ENCODE data around the gene SULT1C3.

The SULT1C3 gene

DNA sequence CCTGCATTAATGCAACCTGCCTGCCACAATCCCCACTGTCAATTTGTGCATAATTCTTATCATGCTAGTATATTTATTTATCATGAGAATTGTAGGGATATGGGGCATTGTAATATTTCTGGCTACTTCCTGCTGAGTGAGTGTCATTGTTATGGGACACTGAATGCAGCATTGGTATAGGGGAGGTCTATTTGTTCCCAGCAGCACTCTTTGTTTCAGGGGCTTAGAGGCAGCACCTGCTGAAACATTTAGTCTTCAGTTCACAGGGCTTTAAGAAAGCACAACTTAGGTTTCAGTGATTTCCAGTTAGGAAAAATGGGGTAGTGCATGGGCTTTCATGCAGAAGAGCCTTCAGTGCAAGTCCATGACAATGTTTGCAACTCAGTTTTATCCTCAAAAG, 23.6 kb downstream of the SULT1C3 start:
- no peak overlapping the region for H3K4ac ChIP-seq (ENCODE audit: low read length)
- no peak overlapping the region for H4K91ac ChIP-seq (ENCODE audit: low read depth, low read length, poor library complexity)
- DNase-seq (ENCODE audit: low spot score), result no peak
- H2BK120ac ChIP-seq (ENCODE audit: low read depth, low read length), result no peak overlapping the region
- H3K14ac ChIP-seq (ENCODE audit: low read length), result no peak overlapping the region
- no peak overlapping the region for H2BK15ac ChIP-seq (ENCODE audit: low read length)
- H2BK12ac ChIP-seq (ENCODE audit: low read length), result no peak overlapping the region
- no peak overlapping the region for H4K8ac ChIP-seq (ENCODE audit: low read depth, low read length)
- H3K79me1 ChIP-seq (ENCODE audit: low read depth, low read length), result no peaks in the 10 kb centered on the region
- H3K9ac ChIP-seq (ENCODE audit: low read depth, low read length, poor library complexity), result no peak overlapping the region
- H2AK5ac ChIP-seq (ENCODE audit: low read depth, low read length), result no peak overlapping the region
- H3K4me3 ChIP-seq (ENCODE audit: low read length in 2 of 2), result no peak overlapping the region
- peaks cover 0 to 3% of the 10 kb centered on the region in 2 donors for H3K9me3 ChIP-seq (replicated peaks in 1 of 2; ENCODE audit: control insufficient read depth in 2 of 2, insufficient read depth in 1 of 2, low read depth in 1 of 2, low read length in 2 of 2)
- H2BK5ac ChIP-seq (ENCODE audit: low read length), result no peak overlapping the region
- H3K4me2 ChIP-seq (ENCODE audit: insufficient read depth, low read length, poor library complexity, severe bottlenecking), result no peak overlapping the region
- H3K27ac ChIP-seq (replicated peaks; ENCODE audit: low read length), result no peak overlapping the region
- no peaks in the 10 kb centered on the region for H3K36me3 ChIP-seq (replicated peaks in 1 of 2; ENCODE audit: control insufficient read depth in 2 of 2, insufficient read depth in 2 of 2, low read length in 2 of 2)
- no peaks in the 10 kb centered on the region for H3K27me3 ChIP-seq (ENCODE audit: control insufficient read depth in 3 of 3, insufficient read depth in 3 of 3, low read depth in 1 of 3, low read length in 3 of 3)
- no peaks in the 10 kb centered on the region for H3K4me1 ChIP-seq (ENCODE audit: control insufficient read depth in 2 of 2, insufficient read depth in 1 of 2, low read depth in 1 of 2, low read length in 2 of 2)
- H2AFZ ChIP-seq (ENCODE audit: low read length), result no peak overlapping the region
- H3K18ac ChIP-seq (ENCODE audit: low read length), result no peak overlapping the region
- no peak overlapping the region for H3K23ac ChIP-seq (ENCODE audit: low read depth, low read length, poor library complexity)

DNA sequence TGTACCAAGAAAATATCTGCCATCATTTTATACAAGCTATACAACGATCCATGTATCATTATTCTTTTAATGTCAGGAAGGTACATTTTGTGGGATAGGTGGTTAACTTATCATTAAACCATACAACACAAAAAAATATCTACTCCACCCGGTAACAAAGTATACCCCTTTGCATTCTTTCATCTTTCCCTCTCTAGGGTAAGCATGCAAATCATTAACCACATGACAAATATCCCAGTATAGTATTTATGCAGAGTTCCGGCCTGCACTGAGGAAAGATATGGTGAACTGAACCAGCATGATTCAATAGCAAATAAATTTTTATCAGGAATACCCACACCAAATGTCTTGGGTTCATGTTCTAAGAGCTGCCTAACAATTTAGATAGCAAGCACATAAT, 26.4 kb downstream of the SULT1C3 start:
- Histone ChIP-seq H3K23ac (ENCODE audit: low read depth, low read length, poor library complexity) (no peak overlapping the region), H4K91ac (ENCODE audit: low read depth, low read length, poor library complexity) (no peak overlapping the region), H2BK15ac (ENCODE audit: low read length) (no peak overlapping the region), H3K14ac (ENCODE audit: low read length) (no peak overlapping the region), H2AFZ (ENCODE audit: low read length) (no peak overlapping the region), H4K8ac (ENCODE audit: low read depth, low read length) (no peak overlapping the region), H2AK5ac (ENCODE audit: low read depth, low read length) (no peak overlapping the region), H3K9me3 (replicated peaks in 1 of 2; ENCODE audit: control insufficient read depth in 2 of 2, insufficient read depth in 1 of 2, low read depth in 1 of 2, low read length in 2 of 2) (peaks cover 0 to 3% of the 10 kb centered on the region in 2 donors), H3K9ac (ENCODE audit: low read depth, low read length, poor library complexity) (no peak overlapping the region), H3K4ac (ENCODE audit: low read length) (no peak overlapping the region), H3K36me3 (replicated peaks in 1 of 2; ENCODE audit: control insufficient read depth in 2 of 2, insufficient read depth in 2 of 2, low read length in 2 of 2) (no peaks in the 10 kb centered on the region), H3K27me3 (ENCODE audit: control insufficient read depth in 3 of 3, insufficient read depth in 3 of 3, low read depth in 1 of 3, low read length in 3 of 3) (no peaks in the 10 kb centered on the region), H3K27ac (replicated peaks; ENCODE audit: low read length) (no peak overlapping the region), H2BK120ac (ENCODE audit: low read depth, low read length) (no peak overlapping the region), H2BK5ac (ENCODE audit: low read length) (no peak overlapping the region), H2BK12ac (ENCODE audit: low read length) (no peak overlapping the region), H3K4me2 (ENCODE audit: insufficient read depth, low read length, poor library complexity, severe bottlenecking) (no peak overlapping the region), H3K18ac (ENCODE audit: low read length) (no peak overlapping the region), H3K4me1 (ENCODE audit: control insufficient read depth in 2 of 2, insufficient read depth in 1 of 2, low read depth in 1 of 2, low read length in 2 of 2) (no peaks in the 10 kb centered on the region), H3K4me3 (ENCODE audit: low read length in 2 of 2) (no peak overlapping the region), H3K79me1 (ENCODE audit: low read depth, low read length) (no peaks in the 10 kb centered on the region)
- DNase-seq (ENCODE audit: low spot score), result no peak
- WGBS, 2 donors (ENCODE audit: extremely low coverage in 2 of 2, insufficient read length in 2 of 2, insufficient replicate concordance in 1 of 2), result no CpG with 5 or more reads among the region's 3 CpGs

- Histone ChIP-seq H2AFZ (ENCODE audit: low read length) (no peak overlapping the region), H3K4ac (ENCODE audit: low read length) (no peak overlapping the region), H2BK5ac (ENCODE audit: low read length) (no peak overlapping the region), H3K36me3 (replicated peaks in 1 of 2; ENCODE audit: control insufficient read depth in 2 of 2, insufficient read depth in 2 of 2, low read length in 2 of 2) (no peaks in the 10 kb centered on the region), H3K23ac (ENCODE audit: low read depth, low read length, poor library complexity) (no peak overlapping the region), H3K9ac (ENCODE audit: low read depth, low read length, poor library complexity) (no peak overlapping the region), H3K14ac (ENCODE audit: low read length) (no peak overlapping the region), H4K8ac (ENCODE audit: low read depth, low read length) (no peak overlapping the region), H3K18ac (ENCODE audit: low read length) (no peak overlapping the region), H3K4me1 (ENCODE audit: control insufficient read depth in 2 of 2, insufficient read depth in 1 of 2, low read depth in 1 of 2, low read length in 2 of 2) (no peaks in the 10 kb centered on the region), H3K4me3 (ENCODE audit: low read length in 2 of 2) (no peak overlapping the region), H2BK12ac (ENCODE audit: low read length) (no peak overlapping the region), H2AK5ac (ENCODE audit: low read depth, low read length) (no peak overlapping the region), H2BK15ac (ENCODE audit: low read length) (no peak overlapping the region), H3K27ac (replicated peaks; ENCODE audit: low read length) (no peak overlapping the region), H3K9me3 (replicated peaks in 1 of 2; ENCODE audit: control insufficient read depth in 2 of 2, insufficient read depth in 1 of 2, low read depth in 1 of 2, low read length in 2 of 2) (peaks cover 0 to 3% of the 10 kb centered on the region in 2 donors), H3K4me2 (ENCODE audit: insufficient read depth, low read length, poor library complexity, severe bottlenecking) (no peak overlapping the region), H4K91ac (ENCODE audit: low read depth, low read length, poor library complexity) (no peak overlapping the region), H3K27me3 (ENCODE audit: control insufficient read depth in 3 of 3, insufficient read depth in 3 of 3, low read depth in 1 of 3, low read length in 3 of 3) (no peaks in the 10 kb centered on the region), H3K79me1 (ENCODE audit: low read depth, low read length) (no peaks in the 10 kb centered on the region), H2BK120ac (ENCODE audit: low read depth, low read length) (no peak overlapping the region)
- WGBS, 2 donors (ENCODE audit: extremely low coverage in 2 of 2, insufficient read length in 2 of 2, insufficient replicate concordance in 1 of 2), result no CpG with 5 or more reads among the region's 5 CpGs
- DNase-seq (ENCODE audit: low spot score), result no peak
Measured at GRCh38 chr2:108267101-108267500, 27.3 kb downstream of the SULT1C3 start.

DNA sequence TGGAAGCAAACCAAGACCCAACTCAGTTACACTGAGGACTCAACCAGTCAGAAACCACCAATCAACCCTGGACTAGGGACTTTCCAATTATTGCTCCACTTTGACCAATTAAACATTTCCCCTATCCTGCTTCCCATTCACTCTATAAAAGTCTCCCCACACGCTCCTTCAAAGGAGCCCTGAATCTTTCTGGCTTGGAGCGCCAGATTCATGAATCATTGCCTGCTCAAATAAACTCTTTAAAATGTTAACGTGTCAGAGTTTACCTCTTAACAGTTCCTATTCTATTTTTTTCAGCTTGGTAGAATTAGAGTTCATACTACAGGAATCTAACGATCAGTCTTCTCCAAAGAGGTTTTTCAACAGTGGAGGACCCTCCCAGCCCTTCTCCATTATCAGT, 28.2 kb downstream of the SULT1C3 start:
- no peaks in the 10 kb centered on the region for H3K79me1 ChIP-seq (ENCODE audit: low read depth, low read length)
- H3K9ac ChIP-seq (ENCODE audit: low read depth, low read length, poor library complexity), result no peak overlapping the region
- no peak overlapping the region for H2BK15ac ChIP-seq (ENCODE audit: low read length)
- no peaks in the 10 kb centered on the region for H3K9me3 ChIP-seq (replicated peaks in 1 of 2; ENCODE audit: control insufficient read depth in 2 of 2, insufficient read depth in 1 of 2, low read depth in 1 of 2, low read length in 2 of 2)
- no peak overlapping the region for H2AFZ ChIP-seq (ENCODE audit: low read length)
- H3K4me1 ChIP-seq (ENCODE audit: control insufficient read depth in 2 of 2, insufficient read depth in 1 of 2, low read depth in 1 of 2, low read length in 2 of 2), result no peaks in the 10 kb centered on the region
- H2BK12ac ChIP-seq (ENCODE audit: low read length), result no peak overlapping the region
- H3K36me3 ChIP-seq (replicated peaks in 1 of 2; ENCODE audit: control insufficient read depth in 2 of 2, insufficient read depth in 2 of 2, low read length in 2 of 2), result no peaks in the 10 kb centered on the region
- no peak overlapping the region for H3K27ac ChIP-seq (replicated peaks; ENCODE audit: low read length)
- H3K4me2 ChIP-seq (ENCODE audit: insufficient read depth, low read length, poor library complexity, severe bottlenecking), result no peak overlapping the region
- no peak overlapping the region for H3K18ac ChIP-seq (ENCODE audit: low read length)
- H3K27me3 ChIP-seq (ENCODE audit: control insufficient read depth in 3 of 3, insufficient read depth in 3 of 3, low read depth in 1 of 3, low read length in 3 of 3), result no peaks in the 10 kb centered on the region
- H2BK120ac ChIP-seq (ENCODE audit: low read depth, low read length), result no peak overlapping the region
- H4K91ac ChIP-seq (ENCODE audit: low read depth, low read length, poor library complexity), result no peak overlapping the region
- H2AK5ac ChIP-seq (ENCODE audit: low read depth, low read length), result no peak overlapping the region
- WGBS, 2 donors (ENCODE audit: extremely low coverage in 2 of 2, insufficient read length in 2 of 2, insufficient replicate concordance in 1 of 2), result no CpG with 5 or more reads among the region's 4 CpGs
- no peak for DNase-seq (ENCODE audit: low spot score)
- no peak overlapping the region for H3K4me3 ChIP-seq (ENCODE audit: low read length in 2 of 2)
- H3K4ac ChIP-seq (ENCODE audit: low read length), result no peak overlapping the region
- H3K14ac ChIP-seq (ENCODE audit: low read length), result no peak overlapping the region
- H4K8ac ChIP-seq (ENCODE audit: low read depth, low read length), result no peak overlapping the region
- no peak overlapping the region for H2BK5ac ChIP-seq (ENCODE audit: low read length)
- no peak overlapping the region for H3K23ac ChIP-seq (ENCODE audit: low read depth, low read length, poor library complexity)

All from neuronal stem cell (in vitro differentiated cells).